Measurements from ENCODE around the gene MIS18BP1. TPM values are rescaled to one million over a fixed set of nuclear protein-coding genes. Genes with fewer than 3 reads are reported as not detected.
A peak's percentile ranks its signal among the peaks of the same experiment; 100 is the strongest.
"Not testable (repeated sequence)": the region's sequence is repeated elsewhere in the genome, so short reads cannot be mapped to it uniquely, and the experiment has no call there.

The MIS18BP1 gene
- 3.4 TPM for total RNA-seq

- DNase-seq (ENCODE audit: low spot score) = peak; percentile 97
Observed at GRCh38 chr14:45253070-45253753, at the start of gene MIS18BP1. MIS18BP1 (minus strand) TSS chr14:45253202; CDS start chr14:45247286, 5,916 bp downstream.

GRCh38 chr14:45298423-45299117, 45.6 kb upstream of the MIS18BP1 start:
- DNase-seq (ENCODE audit: low spot score) (no peak), ATAC-seq (no peak)

More at GRCh38 chr14:45253070-45253753, at the start of gene MIS18BP1:
- peak; percentile 94 for ATAC-seq

GRCh38 chr14:45294796-45295195, 41.8 kb upstream of the MIS18BP1 start:
- not testable (repeated sequence) for ATAC-seq; DNase-seq (ENCODE audit: low spot score)

- DNase-seq (ENCODE audit: low spot score) (no peak), ATAC-seq (no peak)
Observed at GRCh38 chr14:45290547-45290946, 37.5 kb upstream of the MIS18BP1 start.

- no peak for DNase-seq (ENCODE audit: low spot score)
- no peak for ATAC-seq
Observed at GRCh38 chr14:45287610-45288009, 34.6 kb upstream of the MIS18BP1 start.

GRCh38 chr14:45284802-45285201, 31.8 kb upstream of the MIS18BP1 start:
- DNase-seq (ENCODE audit: low spot score) (no peak), ATAC-seq (no peak)

- ATAC-seq; DNase-seq (ENCODE audit: low spot score): not testable (repeated sequence)
Observed at GRCh38 chr14:45281731-45282400, 28.9 kb upstream of the MIS18BP1 start.

- no peak for DNase-seq (ENCODE audit: low spot score)
- no peak for ATAC-seq
Observed at GRCh38 chr14:45271858-45272537, 19.0 kb upstream of the MIS18BP1 start.

GRCh38 chr14:45270031-45270430, 17.0 kb upstream of the MIS18BP1 start:
- ATAC-seq = no peak

GRCh38 chr14:45267071-45267470, 14.1 kb upstream of the MIS18BP1 start:
- ATAC-seq = no peak
- DNase-seq (ENCODE audit: low spot score) = no peak

More at GRCh38 chr14:45270031-45270430, 17.0 kb upstream of the MIS18BP1 start:
- no peak for DNase-seq (ENCODE audit: low spot score)

- no peak for ATAC-seq
- DNase-seq (ENCODE audit: low spot score) = no peak
Observed at GRCh38 chr14:45262637-45263036, 9.6 kb upstream of the MIS18BP1 start.

- no peak for DNase-seq (ENCODE audit: low spot score)
Observed at GRCh38 chr14:45261209-45261608, 8.2 kb upstream of the MIS18BP1 start.

GRCh38 chr14:45258805-45259204, 5.8 kb upstream of the MIS18BP1 start:
- ATAC-seq = no peak
- no peak for DNase-seq (ENCODE audit: low spot score)

More at GRCh38 chr14:45261209-45261608, 8.2 kb upstream of the MIS18BP1 start:
- no peak for ATAC-seq

- no peak for ATAC-seq
- no peak for DNase-seq (ENCODE audit: low spot score)
Observed at GRCh38 chr14:45258073-45258472, 5.1 kb upstream of the MIS18BP1 start.

GRCh38 chr14:45254771-45255170, 1.8 kb upstream of the MIS18BP1 start:
- no peak for DNase-seq (ENCODE audit: low spot score)
- ATAC-seq = no peak

GRCh38 chr14:45253754-45254310, 830 bp upstream of the MIS18BP1 start:
- peak; percentile 21 for ATAC-seq

GRCh38 chr14:45252366-45253069, 484 bp downstream of the MIS18BP1 start:
- no peak for DNase-seq (ENCODE audit: low spot score)
- no peak for ATAC-seq

More at GRCh38 chr14:45253754-45254310, 830 bp upstream of the MIS18BP1 start:
- peak; percentile 49 for DNase-seq (ENCODE audit: low spot score)

GRCh38 chr14:45251912-45252311, 1.1 kb downstream of the MIS18BP1 start:
- ATAC-seq = no peak
- no peak for DNase-seq (ENCODE audit: low spot score)

- ATAC-seq (no peak), DNase-seq (ENCODE audit: low spot score) (no peak)
Observed at GRCh38 chr14:45249856-45250575, 3.0 kb downstream of the MIS18BP1 start.
